ENCODE data around the gene KLF6. TPM values are rescaled to one million over a fixed set of nuclear protein-coding genes. Genes with fewer than 3 reads are reported as not detected.

Gene KLF6
- total RNA-seq, 1 experiment from 2014 or later = 282 TPM

GRCh38 chr10:3750006-3750816, 34.8 kb downstream of the KLF6 start:
- Mint-ChIP-seq H3K27me3 (ENCODE audit: insufficient read depth, unreplicated experiment) (no peaks in the 10 kb centered on the region), H3K9me3 (ENCODE audit: unreplicated experiment) (no peaks in the 10 kb centered on the region), H3K4me1 (ENCODE audit: insufficient read depth, unreplicated experiment) (peaks cover 16% of the 10 kb centered on the region), H3K27ac (ENCODE audit: low read depth, unreplicated experiment) (peak overlapping the region; percentile 79), H3K36me3 (ENCODE audit: insufficient read depth, unreplicated experiment) (no peaks in the 10 kb centered on the region), H3K4me3 (ENCODE audit: unreplicated experiment) (peak overlapping the region; percentile 21)
- peak; percentile 64 for DNase-seq (ENCODE audit: unreplicated experiment)
- TF ChIP-seq, protein P1, sequence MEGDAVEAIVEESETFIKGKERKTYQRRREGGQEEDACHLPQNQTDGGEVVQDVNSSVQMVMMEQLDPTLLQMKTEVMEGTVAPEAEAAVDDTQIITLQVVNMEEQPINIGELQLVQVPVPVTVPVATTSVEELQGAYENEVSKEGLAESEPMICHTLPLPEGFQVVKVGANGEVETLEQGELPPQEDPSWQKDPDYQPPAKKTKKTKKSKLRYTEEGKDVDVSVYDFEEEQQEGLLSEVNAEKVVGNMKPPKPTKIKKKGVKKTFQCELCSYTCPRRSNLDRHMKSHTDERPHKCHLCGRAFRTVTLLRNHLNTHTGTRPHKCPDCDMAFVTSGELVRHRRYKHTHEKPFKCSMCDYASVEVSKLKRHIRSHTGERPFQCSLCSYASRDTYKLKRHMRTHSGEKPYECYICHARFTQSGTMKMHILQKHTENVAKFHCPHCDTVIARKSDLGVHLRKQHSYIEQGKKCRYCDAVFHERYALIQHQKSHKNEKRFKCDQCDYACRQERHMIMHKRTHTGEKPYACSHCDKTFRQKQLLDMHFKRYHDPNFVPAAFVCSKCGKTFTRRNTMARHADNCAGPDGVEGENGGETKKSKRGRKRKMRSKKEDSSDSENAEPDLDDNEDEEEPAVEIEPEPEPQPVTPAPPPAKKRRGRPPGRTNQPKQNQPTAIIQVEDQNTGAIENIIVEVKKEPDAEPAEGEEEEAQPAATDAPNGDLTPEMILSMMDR (IDR thresholded peaks at IDR 0.05; ENCODE audit: unreplicated experiment) = no peak
- no TSS peak for BruUV-seq (replicated peaks)
- ChIA-PET POLR2A (interaction anchor here (0.6 to 2.0 kb wide), 14 partner anchors 8 to 426 kb away, joined by 3 to 25 read pairs (median 4); partner anchors contain the start of gene KLF6), CTCF (no interaction called here)
- intact Hi-C loops (cut with micrococcal nuclease) = no loop called here

- peak; percentile 78 for DNase-seq (ENCODE audit: unreplicated experiment)
- ChIA-PET CTCF (interaction anchor here (0.7 to 1.0 kb wide), 2 partner anchors 82 to 508 kb away, joined by 3 read pairs; no protein-coding TSS in a partner anchor), POLR2A (interaction anchor here (0.8 to 2.0 kb wide), 11 partner anchors 8 to 282 kb away, joined by 3 to 25 read pairs (median 5); partner anchors contain the start of gene KLF6)
- Mint-ChIP-seq H3K36me3 (ENCODE audit: insufficient read depth, unreplicated experiment) (no peaks in the 10 kb centered on the region), H3K4me1 (ENCODE audit: insufficient read depth, unreplicated experiment) (peaks cover 11% of the 10 kb centered on the region), H3K9me3 (ENCODE audit: unreplicated experiment) (no peaks in the 10 kb centered on the region), H3K27me3 (ENCODE audit: insufficient read depth, unreplicated experiment) (no peaks in the 10 kb centered on the region), H3K4me3 (ENCODE audit: unreplicated experiment) (peak overlapping the region; percentile 21), H3K27ac (ENCODE audit: low read depth, unreplicated experiment) (peak overlapping the region; percentile 79)
- intact Hi-C loops (cut with micrococcal nuclease) = no loop called here
- TF ChIP-seq, protein P1 (IDR thresholded peaks at IDR 0.05; ENCODE audit: unreplicated experiment) = no peak
- no TSS peak for BruUV-seq (replicated peaks)
Observed at GRCh38 chr10:3749600-3749999, 35.4 kb downstream of the KLF6 start.

DNA sequence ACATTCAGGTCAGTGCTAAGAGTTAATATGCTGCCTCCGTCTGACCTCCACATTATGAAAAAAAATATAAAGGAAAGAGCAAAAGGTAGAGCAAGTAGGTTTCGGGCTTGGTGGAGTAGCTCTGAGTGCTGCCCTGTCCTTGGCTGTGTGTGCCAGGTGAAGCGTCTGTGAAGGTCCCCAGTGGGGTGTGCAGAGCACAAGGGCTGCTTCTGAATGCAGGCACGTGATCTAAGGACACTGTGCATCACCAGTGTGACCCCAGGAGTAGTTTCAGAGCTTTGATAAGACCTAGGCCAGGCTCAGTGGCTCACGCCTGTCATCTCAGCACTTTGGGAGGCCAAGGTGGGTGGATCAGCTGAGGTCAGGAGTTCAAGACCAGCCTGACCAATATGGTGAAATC, 36.0 kb downstream of the KLF6 start:
- Mint-ChIP-seq H3K27ac (ENCODE audit: low read depth, unreplicated experiment) (no peak overlapping the region), H3K36me3 (ENCODE audit: insufficient read depth, unreplicated experiment) (no peaks in the 10 kb centered on the region), H3K9me3 (ENCODE audit: unreplicated experiment) (no peaks in the 10 kb centered on the region), H3K4me3 (ENCODE audit: unreplicated experiment) (no peak overlapping the region), H3K27me3 (ENCODE audit: insufficient read depth, unreplicated experiment) (no peaks in the 10 kb centered on the region), H3K4me1 (ENCODE audit: insufficient read depth, unreplicated experiment) (peaks cover 11% of the 10 kb centered on the region)
- intact Hi-C loops (cut with micrococcal nuclease) = no loop called here
- ChIA-PET CTCF (interaction anchor here (0.6 to 1.0 kb wide), 3 partner anchors 81 to 507 kb away, joined by 3 to 4 read pairs (median 3); no protein-coding TSS in a partner anchor), POLR2A (interaction anchor here (0.5 to 2.0 kb wide), 10 partner anchors 8 to 282 kb away, joined by 3 to 25 read pairs (median 5); no protein-coding TSS in a partner anchor)
- BruUV-seq (replicated peaks) = no TSS peak
- DNase-seq (ENCODE audit: unreplicated experiment) = no peak
- TF ChIP-seq, protein P1 (IDR thresholded peaks at IDR 0.05; ENCODE audit: unreplicated experiment) = no peak

DNA sequence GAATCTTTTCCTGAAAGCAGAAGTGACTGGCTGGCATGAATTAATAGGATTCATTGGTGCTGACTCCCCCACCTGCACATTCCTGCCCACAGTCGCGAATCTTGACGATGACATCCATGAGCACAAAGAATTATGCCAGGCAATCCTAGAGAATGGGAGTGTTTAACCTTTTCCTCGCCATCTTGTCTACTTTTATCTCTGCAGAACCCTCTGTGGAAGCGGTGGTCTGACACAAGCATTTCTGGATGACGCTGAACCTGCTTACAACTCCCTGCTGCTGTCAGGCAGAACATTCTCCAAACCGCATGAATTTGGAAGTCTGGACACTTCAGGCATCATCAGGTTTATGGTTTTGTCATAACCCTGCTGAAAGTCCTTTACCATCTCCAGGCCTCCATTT, 36.5 kb downstream of the KLF6 start:
- no peak overlapping the region for H3K4me3 Mint-ChIP-seq (ENCODE audit: unreplicated experiment)
- H3K9me3 Mint-ChIP-seq (ENCODE audit: unreplicated experiment) = no peaks in the 10 kb centered on the region
- H3K27me3 Mint-ChIP-seq (ENCODE audit: insufficient read depth, unreplicated experiment) = no peaks in the 10 kb centered on the region
- no peaks in the 10 kb centered on the region for H3K36me3 Mint-ChIP-seq (ENCODE audit: insufficient read depth, unreplicated experiment)
- TF ChIP-seq, protein P1 (IDR thresholded peaks at IDR 0.05; ENCODE audit: unreplicated experiment) = no peak
- peaks cover 11% of the 10 kb centered on the region for H3K4me1 Mint-ChIP-seq (ENCODE audit: insufficient read depth, unreplicated experiment)
- ChIA-PET POLR2A (interaction anchor here (1.0 to 1.5 kb wide), 4 partner anchors 9 to 28 kb away, joined by 3 to 8 read pairs (median 4); no protein-coding TSS in a partner anchor), CTCF (interaction anchor here (1.0 kb wide), 1 partner anchor 81 kb away, joined by 3 read pairs; no protein-coding TSS in a partner anchor)
- no peak for DNase-seq (ENCODE audit: unreplicated experiment)
- no TSS peak for BruUV-seq (replicated peaks)
- H3K27ac Mint-ChIP-seq (ENCODE audit: low read depth, unreplicated experiment) = no peak overlapping the region
- intact Hi-C loops (cut with micrococcal nuclease) = no loop called here

All from MCF 10A (cell line).